Fibroblast of lung (primary cell): ENCODE results near the gene PLEKHM1.

ENCODE experiments used
- CTCF ChIP-seq, 2 donors: IDR thresholded peaks in 1 of 2; conservative IDR thresholded peaks in 1 of 2; 1 replicate in 1 of 2; 2 replicates in 1 of 2; pipeline ENCODE4 v1.5.1; 2011 to 2012; ENCODE audit warnings: low read length in 2 of 2, control low read depth in 1 of 2, inconsistent platforms in 1 of 2, low read depth in 1 of 2, mild to moderate bottlenecking in 1 of 2
- EZH2 ChIP-seq: IDR thresholded peaks from 2 replicates; pipeline ENCODE4 v1.5.1; 2012; ENCODE audit warnings: low read length, control low read depth, mild to moderate bottlenecking; ENCODE audit errors: missing control alignments

GRCh38 chr17:45396496-45397205 is 93.9 kb downstream of the PLEKHM1 start:
- no peak for TF ChIP-seq CTCF (conservative IDR thresholded peaks at IDR 0.05 in 1 of 2, IDR thresholded peaks at IDR 0.05 in 1 of 2; ENCODE audit: low read depth in 1 of 2, low read length in 2 of 2)
- no peak for TF ChIP-seq EZH2
